ENCODE measurements around the gene C1orf87.

C1orf87 gene

GRCh38 chr1:60000625-60001024 lies 72.9 kb downstream of the C1orf87 start:
- Histone ChIP-seq H3K36me3 (ENCODE audit: control insufficient read depth, insufficient read depth, low read length) (no peaks in the 10 kb centered on the region), H3K27me3 (replicated peaks; ENCODE audit: control insufficient read depth, insufficient read depth, low read length) (no peaks in the 10 kb centered on the region), H3K4me3 (replicated peaks; ENCODE audit: low read depth, low read length) (no peak overlapping the region)
- no peak for DNase-seq (ENCODE audit: extremely low read depth, insufficient read length)
- TF ChIP-seq, protein P1, sequence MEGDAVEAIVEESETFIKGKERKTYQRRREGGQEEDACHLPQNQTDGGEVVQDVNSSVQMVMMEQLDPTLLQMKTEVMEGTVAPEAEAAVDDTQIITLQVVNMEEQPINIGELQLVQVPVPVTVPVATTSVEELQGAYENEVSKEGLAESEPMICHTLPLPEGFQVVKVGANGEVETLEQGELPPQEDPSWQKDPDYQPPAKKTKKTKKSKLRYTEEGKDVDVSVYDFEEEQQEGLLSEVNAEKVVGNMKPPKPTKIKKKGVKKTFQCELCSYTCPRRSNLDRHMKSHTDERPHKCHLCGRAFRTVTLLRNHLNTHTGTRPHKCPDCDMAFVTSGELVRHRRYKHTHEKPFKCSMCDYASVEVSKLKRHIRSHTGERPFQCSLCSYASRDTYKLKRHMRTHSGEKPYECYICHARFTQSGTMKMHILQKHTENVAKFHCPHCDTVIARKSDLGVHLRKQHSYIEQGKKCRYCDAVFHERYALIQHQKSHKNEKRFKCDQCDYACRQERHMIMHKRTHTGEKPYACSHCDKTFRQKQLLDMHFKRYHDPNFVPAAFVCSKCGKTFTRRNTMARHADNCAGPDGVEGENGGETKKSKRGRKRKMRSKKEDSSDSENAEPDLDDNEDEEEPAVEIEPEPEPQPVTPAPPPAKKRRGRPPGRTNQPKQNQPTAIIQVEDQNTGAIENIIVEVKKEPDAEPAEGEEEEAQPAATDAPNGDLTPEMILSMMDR (IDR thresholded peaks at IDR 0.05; ENCODE audit: insufficient read depth, low read length, poor library complexity, severe bottlenecking): no peak

GRCh38 chr1:59999746-60000145 lies 73.8 kb downstream of the C1orf87 start:
- H3K27me3 ChIP-seq (replicated peaks; ENCODE audit: control insufficient read depth, insufficient read depth, low read length): no peaks in the 10 kb centered on the region
- H3K4me3 ChIP-seq (replicated peaks; ENCODE audit: low read depth, low read length): no peak overlapping the region
- TF ChIP-seq, protein P1 (IDR thresholded peaks at IDR 0.05; ENCODE audit: insufficient read depth, low read length, poor library complexity, severe bottlenecking): no peak
- no peak for DNase-seq (ENCODE audit: extremely low read depth, insufficient read length)
- H3K36me3 ChIP-seq (ENCODE audit: control insufficient read depth, insufficient read depth, low read length): no peaks in the 10 kb centered on the region

- no peak for DNase-seq (ENCODE audit: extremely low read depth, insufficient read length)
- Histone ChIP-seq H3K27me3 (replicated peaks; ENCODE audit: control insufficient read depth, insufficient read depth, low read length) (no peaks in the 10 kb centered on the region), H3K4me3 (replicated peaks; ENCODE audit: low read depth, low read length) (no peak overlapping the region), H3K36me3 (ENCODE audit: control insufficient read depth, insufficient read depth, low read length) (no peaks in the 10 kb centered on the region)
- TF ChIP-seq, protein P1 (IDR thresholded peaks at IDR 0.05; ENCODE audit: insufficient read depth, low read length, poor library complexity, severe bottlenecking): no peak
Observed at GRCh38 chr1:59999006-59999405, 74.6 kb downstream of the C1orf87 start.

DNA sequence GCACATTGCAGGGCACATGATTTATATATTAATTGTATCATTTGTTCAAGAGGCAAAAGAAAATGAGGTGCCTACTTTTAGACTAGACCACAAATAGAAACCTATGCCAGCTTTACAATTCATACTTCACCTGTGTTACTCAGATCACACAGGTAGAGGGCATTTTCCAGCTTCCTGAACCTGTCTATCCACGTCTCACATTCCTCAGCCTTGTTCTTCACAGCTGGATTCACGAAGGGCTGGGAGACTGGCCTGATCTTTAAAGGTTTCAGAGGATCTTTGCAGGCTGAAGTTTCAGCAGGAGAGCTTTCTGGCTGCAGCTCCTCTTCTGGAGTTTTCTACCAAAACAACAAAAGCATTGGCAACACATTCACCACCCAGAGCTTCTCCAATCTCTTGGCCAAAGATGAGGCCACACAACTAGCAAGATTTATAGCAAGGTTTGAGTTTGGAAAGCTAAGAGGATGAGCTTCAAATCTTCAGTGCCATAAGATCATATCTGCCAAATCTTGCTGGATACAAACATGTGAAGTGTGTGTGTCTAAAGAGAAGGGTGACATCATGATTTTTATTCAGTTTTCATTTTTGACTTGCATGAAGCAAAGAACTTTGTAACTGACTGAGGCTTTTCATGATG lies 76.0 kb downstream of the C1orf87 start:
- TF ChIP-seq, protein P1 (IDR thresholded peaks at IDR 0.05; ENCODE audit: insufficient read depth, low read length, poor library complexity, severe bottlenecking): no peak
- Histone ChIP-seq H3K27me3 (replicated peaks; ENCODE audit: control insufficient read depth, insufficient read depth, low read length) (no peaks in the 10 kb centered on the region), H3K36me3 (ENCODE audit: control insufficient read depth, insufficient read depth, low read length) (no peaks in the 10 kb centered on the region), H3K4me3 (replicated peaks; ENCODE audit: low read depth, low read length) (no peak overlapping the region)
- no peak for DNase-seq (ENCODE audit: extremely low read depth, insufficient read length)

DNA sequence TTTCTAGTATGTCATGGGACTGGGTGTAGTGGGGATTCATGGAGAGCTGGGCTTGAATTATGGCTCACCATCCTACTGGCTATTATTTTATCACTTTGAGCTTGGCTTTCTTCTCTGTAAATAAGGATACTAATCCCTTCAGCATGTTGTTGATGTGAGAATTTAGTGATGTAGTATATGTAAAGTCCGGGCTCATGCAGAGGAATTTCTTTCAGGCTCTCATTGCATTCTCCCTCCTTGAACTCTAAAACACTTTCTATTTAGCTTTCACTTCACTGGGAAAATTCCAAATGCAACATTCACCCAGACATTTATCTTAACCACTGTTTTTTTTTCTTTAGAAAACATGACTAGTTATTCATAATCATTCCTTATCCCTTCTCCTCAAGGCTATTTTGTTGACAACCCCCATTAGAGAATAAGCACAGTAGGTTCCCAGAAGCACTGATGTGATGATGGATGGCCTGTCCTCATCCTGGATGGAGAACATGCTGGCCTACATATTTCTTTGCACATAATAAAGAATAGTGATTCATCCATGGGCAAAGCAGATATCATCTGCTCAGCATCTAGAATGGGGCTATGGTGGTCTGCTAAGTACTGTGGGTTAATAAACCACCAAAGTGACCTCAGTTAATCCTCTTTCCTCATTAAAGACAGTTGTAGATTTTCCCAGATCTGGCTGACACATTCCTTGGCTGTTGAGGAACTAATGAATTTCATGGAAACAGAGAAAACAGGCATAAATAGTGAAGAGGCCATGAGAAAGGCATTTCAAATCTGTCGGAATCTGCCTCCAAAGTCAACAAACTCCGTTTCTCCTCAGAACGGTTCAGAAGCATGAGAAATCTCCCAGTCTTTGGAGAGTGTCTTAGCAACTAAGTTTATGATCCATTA lies 79.0 kb downstream of the C1orf87 start:
- H3K4me3 ChIP-seq (replicated peaks; ENCODE audit: low read depth, low read length): no peak overlapping the region
- H3K27me3 ChIP-seq (replicated peaks; ENCODE audit: control insufficient read depth, insufficient read depth, low read length): no peaks in the 10 kb centered on the region
- H3K36me3 ChIP-seq (ENCODE audit: control insufficient read depth, insufficient read depth, low read length): no peaks in the 10 kb centered on the region
- TF ChIP-seq, protein P1 (IDR thresholded peaks at IDR 0.05; ENCODE audit: insufficient read depth, low read length, poor library complexity, severe bottlenecking): no peak
- DNase-seq (ENCODE audit: extremely low read depth, insufficient read length): no peak

Data from GM06990 (cell line).